Osteoblast (primary cell): ENCODE data around the gene CACNG7. TPM values are rescaled to one million over a fixed set of nuclear protein-coding genes. Genes with fewer than 3 reads are reported as not detected.
"Not testable (repeated sequence)": the region's sequence is repeated elsewhere in the genome, so short reads cannot be mapped to it uniquely, and the experiment has no call there.

Experiments
- DNase-seq: peaks from one replicate; pipeline ENCODE4 v3.0.0; 2011; ENCODE audit warnings: low spot score, mixed read lengths; ENCODE audit not compliant: insufficient read length; ENCODE audit errors: missing footprints
- H2AFZ ChIP-seq: 2 replicates; pipeline ENCODE4 v1.6.0; 2011; ENCODE audit warnings: mild to moderate bottlenecking, low read length
- H3K27ac ChIP-seq: 2 replicates; pipeline ENCODE4 v1.5.1; 2011; ENCODE audit warnings: mild to moderate bottlenecking, low read depth, low read length, moderate library complexity
- H3K27me3 ChIP-seq: 2 replicates; pipeline ENCODE4 v1.6.0; 2012; ENCODE audit warnings: mild to moderate bottlenecking, control low read depth, inconsistent platforms, low read length, moderate library complexity; ENCODE audit not compliant: insufficient read depth
- H3K36me3 ChIP-seq: 2 replicates; pipeline ENCODE4 v1.5.1; 2011; ENCODE audit warnings: mild to moderate bottlenecking, low read length, control low read depth, moderate library complexity; ENCODE audit not compliant: insufficient read depth
- H3K4me1 ChIP-seq: 2 replicates; pipeline ENCODE4 v1.5.1; 2011; ENCODE audit warnings: mild to moderate bottlenecking, low read length, control low read depth, moderate library complexity; ENCODE audit not compliant: insufficient read depth
- H3K4me2 ChIP-seq: 2 replicates; pipeline ENCODE4 v1.6.0; 2011; ENCODE audit warnings: mild to moderate bottlenecking, low read length; ENCODE audit not compliant: insufficient read depth
- H3K4me3 ChIP-seq: fragments of 200-600 bp; sonication (generic); 3 replicates; pipeline ENCODE4 v1.5.1; 2012; ENCODE audit warnings: mild to moderate bottlenecking, low read length, inconsistent platforms; ENCODE audit not compliant: insufficient read depth
- H3K79me2 ChIP-seq: 2 replicates; pipeline ENCODE4 v1.6.0; 2012; ENCODE audit warnings: mild to moderate bottlenecking, low read length, control low read depth, inconsistent platforms; ENCODE audit not compliant: insufficient read depth
- H3K9me3 ChIP-seq: 2 replicates; pipeline ENCODE4 v1.5.1; 2011; ENCODE audit warnings: low read depth, low read length, control low read depth
- H4K20me1 ChIP-seq: 2 replicates; pipeline ENCODE4 v1.6.0; 2012; ENCODE audit warnings: mild to moderate bottlenecking, low read length, control low read depth; ENCODE audit not compliant: insufficient read depth
- total RNA-seq: library from RNA; depleted of rRNA; stranded (reverse); fragments of >200 nt; gene quantifications from 2 replicates; pipeline ENCODE4 v1.2.3, GENCODE V29; 2012
- TF ChIP-seq, protein P1 (sequence below): IDR thresholded peaks from 2 replicates; pipeline ENCODE4 v1.5.1; 2011; ENCODE audit warnings: mild to moderate bottlenecking, low read depth, low read length, moderate library complexity; ENCODE audit errors: extremely low read depth

Gene CACNG7
- total RNA-seq, 1 donor = not detected

DNA sequence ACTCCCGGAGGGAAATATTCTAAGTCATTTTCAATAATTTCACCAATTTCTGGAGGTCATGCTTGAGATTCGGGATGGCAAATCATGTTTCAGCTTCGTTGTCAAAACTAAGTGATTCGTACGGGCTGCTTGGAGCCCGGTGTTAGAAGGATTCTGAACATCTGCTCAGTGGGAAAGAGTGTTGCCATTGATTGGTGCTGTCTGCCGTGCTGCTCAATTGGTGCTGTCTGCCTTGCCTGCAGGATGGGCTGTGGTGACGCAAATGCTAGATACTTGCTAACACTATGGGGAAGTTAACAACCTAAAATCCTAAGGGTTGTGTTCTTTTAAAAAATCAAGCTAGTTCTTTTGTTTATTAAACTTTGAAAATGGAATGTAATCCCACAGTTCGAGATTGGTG lies 36.4 kb downstream of the CACNG7 start:
- H3K36me3 ChIP-seq = no peaks in the 10 kb centered on the region
- H2AFZ ChIP-seq = no peak overlapping the region
- H3K9me3 ChIP-seq = no peaks in the 10 kb centered on the region
- H4K20me1 ChIP-seq = no peaks in the 10 kb centered on the region
- no peaks in the 10 kb centered on the region for H3K4me1 ChIP-seq
- H3K79me2 ChIP-seq = no peaks in the 10 kb centered on the region
- TF ChIP-seq, protein P1, sequence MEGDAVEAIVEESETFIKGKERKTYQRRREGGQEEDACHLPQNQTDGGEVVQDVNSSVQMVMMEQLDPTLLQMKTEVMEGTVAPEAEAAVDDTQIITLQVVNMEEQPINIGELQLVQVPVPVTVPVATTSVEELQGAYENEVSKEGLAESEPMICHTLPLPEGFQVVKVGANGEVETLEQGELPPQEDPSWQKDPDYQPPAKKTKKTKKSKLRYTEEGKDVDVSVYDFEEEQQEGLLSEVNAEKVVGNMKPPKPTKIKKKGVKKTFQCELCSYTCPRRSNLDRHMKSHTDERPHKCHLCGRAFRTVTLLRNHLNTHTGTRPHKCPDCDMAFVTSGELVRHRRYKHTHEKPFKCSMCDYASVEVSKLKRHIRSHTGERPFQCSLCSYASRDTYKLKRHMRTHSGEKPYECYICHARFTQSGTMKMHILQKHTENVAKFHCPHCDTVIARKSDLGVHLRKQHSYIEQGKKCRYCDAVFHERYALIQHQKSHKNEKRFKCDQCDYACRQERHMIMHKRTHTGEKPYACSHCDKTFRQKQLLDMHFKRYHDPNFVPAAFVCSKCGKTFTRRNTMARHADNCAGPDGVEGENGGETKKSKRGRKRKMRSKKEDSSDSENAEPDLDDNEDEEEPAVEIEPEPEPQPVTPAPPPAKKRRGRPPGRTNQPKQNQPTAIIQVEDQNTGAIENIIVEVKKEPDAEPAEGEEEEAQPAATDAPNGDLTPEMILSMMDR = no peak
- no peak overlapping the region for H3K27ac ChIP-seq
- no peak overlapping the region for H3K4me3 ChIP-seq
- H3K27me3 ChIP-seq = peaks cover 22% of the 10 kb centered on the region
- DNase-seq = no peak
- H3K4me2 ChIP-seq = no peak overlapping the region

DNA sequence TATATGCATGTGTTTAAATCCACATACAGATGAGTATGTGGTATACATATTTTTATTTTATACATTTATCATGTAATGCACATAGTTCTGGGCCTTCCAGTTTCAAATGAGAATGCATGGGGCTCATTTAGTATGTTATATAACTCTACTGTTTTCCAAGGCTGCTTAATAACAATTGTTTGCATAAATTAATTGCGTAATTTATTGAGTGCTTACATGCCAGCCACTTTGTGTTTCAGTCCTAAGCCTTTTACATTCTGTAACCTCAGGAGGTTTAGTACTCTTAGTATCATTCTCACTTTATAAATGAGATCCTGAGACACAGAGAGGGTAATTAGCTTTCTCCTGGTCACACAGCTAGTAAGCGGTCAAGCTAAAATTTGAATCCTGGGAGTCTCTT lies 36.9 kb downstream of the CACNG7 start:
- Histone ChIP-seq H3K27ac (no peak overlapping the region), H2AFZ (no peak overlapping the region), H3K79me2 (no peaks in the 10 kb centered on the region), H3K36me3 (no peaks in the 10 kb centered on the region), H3K4me1 (no peaks in the 10 kb centered on the region), H3K27me3 (peaks cover 22% of the 10 kb centered on the region), H3K4me3 (no peak overlapping the region), H4K20me1 (no peaks in the 10 kb centered on the region), H3K4me2 (no peak overlapping the region), H3K9me3 (no peaks in the 10 kb centered on the region)
- TF ChIP-seq, protein P1 = no peak
- DNase-seq = no peak

DNA sequence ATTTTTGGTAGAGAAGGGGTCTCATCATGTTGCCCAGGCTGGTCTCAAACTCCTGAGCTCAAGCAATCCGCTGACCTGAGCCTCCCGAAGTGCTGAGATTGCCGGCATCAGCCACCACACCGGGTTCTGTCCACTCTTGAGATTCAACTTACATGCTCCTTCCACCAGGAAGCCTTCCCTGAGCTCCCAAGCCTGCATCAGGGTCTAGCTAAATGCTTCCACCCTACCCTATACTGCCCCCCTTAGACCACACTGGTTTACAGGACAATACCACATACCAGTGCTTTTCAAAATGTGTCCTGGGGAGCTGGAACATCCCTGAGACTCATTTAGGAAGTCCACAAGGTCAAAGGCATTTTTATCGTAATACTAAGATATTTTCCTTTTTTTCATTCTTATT lies 38.5 kb downstream of the CACNG7 start:
- Histone ChIP-seq H3K27me3 (peaks cover 11% of the 10 kb centered on the region), H3K79me2 (no peaks in the 10 kb centered on the region), H3K4me3 (no peak overlapping the region), H3K4me1 (no peaks in the 10 kb centered on the region), H2AFZ (no peak overlapping the region), H3K36me3 (no peaks in the 10 kb centered on the region), H3K27ac (no peak overlapping the region), H3K4me2 (no peak overlapping the region), H3K9me3 (no peaks in the 10 kb centered on the region), H4K20me1 (no peaks in the 10 kb centered on the region)
- TF ChIP-seq, protein P1 = no peak
- no peak for DNase-seq

DNA sequence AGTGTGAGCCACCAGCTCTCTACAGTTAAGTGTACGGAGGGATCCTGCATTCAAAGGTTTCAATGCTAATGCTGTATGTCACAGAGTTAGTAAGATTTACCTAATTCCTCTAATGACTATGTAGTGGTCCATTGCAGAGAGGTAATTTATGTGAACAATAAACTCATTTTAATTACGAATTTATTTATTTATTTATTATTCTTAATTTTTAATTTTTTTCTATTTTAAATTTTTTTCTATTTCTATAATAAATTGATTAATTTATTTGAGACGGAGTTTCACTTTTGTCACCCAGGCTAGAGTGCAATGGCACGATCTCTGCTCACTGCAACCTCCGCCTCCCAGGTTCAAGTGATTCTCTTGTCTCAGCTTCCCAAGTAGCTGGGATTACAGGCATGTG lies 39.5 kb downstream of the CACNG7 start:
- H3K4me1 ChIP-seq, H3K36me3 ChIP-seq, H4K20me1 ChIP-seq, DNase-seq, H3K27me3 ChIP-seq, H3K4me3 ChIP-seq, H3K4me2 ChIP-seq, H2AFZ ChIP-seq, H3K79me2 ChIP-seq, H3K9me3 ChIP-seq, H3K27ac ChIP-seq: not testable (repeated sequence)
